GM21360 (cell line): ENCODE measurements around the gene ARHGAP25.

ENCODE experiments used
- ATAC-seq: cut with Tn5 transposase; IDR thresholded peaks from one replicate; pipeline ENCODE4 v1.9.1; 2021; ENCODE audit warnings: mild to moderate bottlenecking, moderate library complexity; ENCODE audit not compliant: unreplicated experiment

ARHGAP25 gene

GRCh38 chr2:68827666-68828065 is 93.1 kb downstream of the ARHGAP25 start:
- no peak for ATAC-seq

DNA sequence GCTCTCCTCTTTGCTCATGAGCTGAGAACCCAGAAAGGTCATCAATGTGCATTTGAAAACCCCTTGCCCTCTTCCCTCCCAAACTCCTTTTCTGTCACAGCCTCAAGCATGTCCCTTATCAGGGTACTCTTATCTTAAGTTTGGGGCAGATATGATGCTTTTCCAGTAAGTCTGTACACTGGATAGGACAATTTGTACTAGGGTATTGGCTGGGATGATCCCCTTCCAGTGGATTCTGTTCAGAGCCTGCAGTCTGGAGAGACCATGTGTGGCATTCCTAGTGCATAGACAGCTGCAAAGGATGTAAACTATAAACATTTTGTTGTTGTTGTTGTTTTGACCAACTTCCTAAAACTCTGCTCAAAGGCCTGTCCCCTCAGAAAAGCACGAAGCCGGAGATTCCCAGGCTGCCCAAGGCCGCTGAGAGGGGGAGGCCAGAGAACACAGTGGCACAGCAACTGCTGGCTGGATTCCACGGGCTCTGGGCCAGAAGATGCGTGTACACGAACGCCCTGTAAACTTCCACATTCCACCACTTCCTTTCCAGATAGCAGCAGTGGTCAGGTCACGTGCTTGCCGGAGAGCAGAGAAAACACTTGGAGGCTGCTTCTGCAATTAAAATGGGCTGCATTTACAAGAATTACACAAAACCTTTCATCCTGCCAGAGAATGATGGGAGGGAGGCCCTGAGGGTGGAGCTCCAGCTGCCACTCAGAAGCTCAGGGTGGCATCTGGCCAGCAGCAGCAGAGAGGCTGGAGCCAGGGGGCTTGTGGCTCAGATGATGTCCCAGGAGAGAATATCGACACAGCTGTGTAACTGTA is 94.5 kb downstream of the ARHGAP25 start:
- ATAC-seq, result no peak

- no peak for ATAC-seq
These were observed 95.1 kb downstream of the ARHGAP25 start for GRCh38 chr2:68829749-68830148.

DNA sequence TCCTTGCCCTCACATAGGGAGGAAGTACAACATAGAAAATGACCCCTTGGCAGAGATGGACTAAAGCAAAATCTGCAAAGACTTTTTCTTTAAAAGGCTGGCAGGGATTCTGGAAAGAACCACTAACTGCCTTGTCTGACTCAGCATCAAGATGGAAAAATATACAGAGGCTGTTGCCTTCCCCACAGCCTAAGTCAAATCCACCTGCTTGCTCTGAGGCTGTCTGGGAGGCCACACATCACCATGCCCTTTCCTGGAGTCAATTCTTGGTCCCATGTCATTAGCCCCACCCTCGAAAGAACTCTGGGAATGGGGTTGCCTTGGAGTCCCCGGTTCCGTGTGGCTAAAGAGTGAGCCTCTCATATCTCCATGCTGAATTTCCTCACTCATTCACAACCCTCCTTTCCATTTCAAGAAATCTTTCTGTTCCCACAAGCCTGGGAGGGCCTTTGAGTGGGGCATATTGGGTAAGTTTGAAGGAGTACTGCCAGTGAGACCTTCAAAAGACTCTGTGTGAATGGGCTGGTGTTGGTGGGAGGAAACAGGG is 97.1 kb downstream of the ARHGAP25 start:
- ATAC-seq, result no peak

DNA sequence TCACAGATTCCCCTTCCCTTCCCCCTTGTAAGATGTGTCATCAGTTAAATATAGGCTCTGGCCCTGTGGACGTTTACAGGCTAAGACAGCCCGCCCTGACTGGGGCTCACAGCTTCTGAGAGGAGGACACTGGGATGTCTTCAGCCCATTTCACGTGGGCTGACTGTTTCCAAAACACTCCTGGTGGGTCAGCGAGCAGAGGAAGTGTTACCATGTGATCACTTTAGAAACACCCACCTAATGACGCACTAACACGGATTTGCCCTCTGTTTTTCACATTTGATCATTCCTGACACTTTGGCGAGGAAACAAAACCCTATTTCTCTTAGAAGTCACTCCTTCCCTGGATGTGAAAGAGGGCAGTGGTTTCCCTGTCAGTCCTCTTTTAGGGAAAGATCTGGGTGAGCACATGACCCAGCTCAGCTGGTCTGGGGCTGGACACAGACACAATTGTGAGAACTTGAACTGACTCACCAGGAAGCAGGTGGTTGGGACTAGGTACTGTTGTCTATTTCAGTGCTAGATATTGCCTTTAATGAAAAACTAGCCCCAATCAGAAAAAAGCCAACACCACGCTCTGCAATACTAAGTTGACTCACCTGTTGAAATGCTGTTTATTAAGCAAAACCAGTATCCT is 97.7 kb downstream of the ARHGAP25 start:
- peak; percentile 62 for ATAC-seq

GRCh38 chr2:68833162-68833561 is 98.6 kb downstream of the ARHGAP25 start:
- ATAC-seq, result no peak

DNA sequence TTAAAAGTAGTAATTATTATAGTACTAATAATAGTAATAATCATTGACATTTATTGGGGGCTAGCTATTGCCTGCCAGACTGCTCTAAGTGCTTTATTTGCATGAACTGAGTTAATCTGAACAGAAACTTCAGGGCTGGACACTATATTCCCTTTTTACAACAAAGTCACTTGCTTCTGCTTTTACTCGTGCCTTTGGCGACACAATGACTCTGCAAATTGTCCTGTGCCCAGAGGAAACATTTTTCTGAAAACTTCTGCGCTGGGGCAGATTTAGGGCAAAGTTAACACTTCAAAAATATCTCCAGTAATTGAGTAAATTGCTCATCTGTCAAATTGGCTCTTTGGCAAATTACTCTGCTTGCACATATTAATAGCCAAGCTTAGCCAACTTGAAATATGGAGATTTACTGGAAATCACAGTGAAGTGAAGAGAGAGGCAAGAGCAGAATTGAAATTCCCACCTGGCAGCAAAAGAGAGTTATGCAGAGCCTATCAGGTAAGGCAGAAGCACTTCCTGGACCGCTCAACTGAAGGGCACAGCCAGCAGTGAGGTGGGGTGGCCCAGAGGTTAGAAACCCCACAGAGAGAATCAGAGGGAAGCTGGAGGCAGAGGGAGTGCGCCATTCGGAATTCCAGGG is 100.2 kb downstream of the ARHGAP25 start:
- no peak for ATAC-seq

- no peak for ATAC-seq
These were observed 101.0 kb downstream of the ARHGAP25 start for GRCh38 chr2:68835621-68836020.

DNA sequence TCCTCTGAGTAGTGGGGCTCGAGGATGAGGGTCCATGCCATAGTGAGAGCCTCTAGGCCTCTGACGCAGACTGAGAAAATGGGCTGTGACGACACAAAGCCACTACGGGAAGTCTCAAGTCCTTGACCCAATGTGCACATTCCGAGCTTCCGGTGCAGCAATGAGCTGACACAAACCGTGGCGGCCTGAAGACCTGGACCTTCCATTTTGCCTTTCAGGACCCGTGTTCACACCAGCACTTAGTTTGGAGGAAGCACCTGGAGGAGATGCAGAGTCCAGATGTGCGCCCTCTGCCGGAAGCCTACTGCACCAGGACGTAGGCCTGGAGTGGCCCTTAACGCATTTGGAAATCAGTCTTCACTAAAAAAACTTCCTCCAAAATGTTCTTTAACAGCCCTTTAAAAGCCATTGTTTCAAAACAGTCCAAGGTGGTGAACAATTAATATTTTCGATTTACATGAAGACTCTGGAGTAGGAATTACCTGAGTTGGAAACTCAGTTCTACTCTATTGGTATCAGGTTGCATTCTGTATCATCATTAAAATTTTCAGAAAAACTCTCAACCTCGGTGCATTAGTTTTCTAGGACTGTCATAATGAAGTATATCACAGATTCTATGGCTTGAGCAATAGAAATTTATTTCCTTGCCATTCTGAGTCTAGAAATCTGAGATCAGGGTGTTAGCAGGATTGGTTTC is 102.7 kb downstream of the ARHGAP25 start:
- ATAC-seq, result no peak

DNA sequence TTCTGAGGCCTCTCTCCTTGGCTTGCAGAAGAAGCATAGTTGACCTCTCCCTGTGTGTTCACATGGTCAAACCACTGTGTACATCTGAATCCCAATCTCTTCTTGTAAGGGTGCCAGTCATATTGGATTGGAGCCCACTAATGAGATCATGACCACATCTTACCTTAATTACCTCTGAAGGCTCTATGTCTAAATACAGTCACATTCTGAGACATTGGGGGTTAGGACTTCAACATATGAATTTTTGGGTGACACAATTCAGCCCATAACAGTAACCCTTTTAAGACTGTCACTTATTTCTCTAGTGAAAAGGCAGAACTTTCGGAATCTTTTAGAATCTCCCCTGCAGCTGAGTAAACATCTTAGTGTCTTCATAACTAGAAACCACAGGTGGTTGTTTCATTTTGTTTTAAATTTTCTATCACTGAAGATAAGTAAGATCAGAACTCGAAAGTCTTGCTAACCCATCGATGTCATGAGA is 103.3 kb downstream of the ARHGAP25 start:
- ATAC-seq, result peak; percentile 62

DNA sequence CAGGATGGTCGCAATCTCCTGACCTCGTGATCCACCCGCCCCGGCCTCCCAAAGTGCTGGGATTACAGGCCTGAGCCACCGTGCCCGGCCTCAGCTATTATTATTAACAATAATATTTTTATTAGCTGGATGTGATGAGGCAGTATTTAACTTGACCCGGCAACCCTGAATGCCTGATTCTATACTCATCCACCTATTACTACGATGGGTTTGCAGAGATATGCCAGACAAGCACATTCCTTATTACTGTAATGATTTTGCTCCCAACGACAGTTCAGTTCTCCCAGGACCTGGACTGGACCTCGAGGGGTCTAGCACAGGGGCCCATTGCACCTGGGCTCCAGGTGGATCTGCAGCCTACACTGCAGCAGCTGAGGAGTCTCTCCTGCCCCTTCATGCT is 104.0 kb downstream of the ARHGAP25 start:
- ATAC-seq, result no peak

DNA sequence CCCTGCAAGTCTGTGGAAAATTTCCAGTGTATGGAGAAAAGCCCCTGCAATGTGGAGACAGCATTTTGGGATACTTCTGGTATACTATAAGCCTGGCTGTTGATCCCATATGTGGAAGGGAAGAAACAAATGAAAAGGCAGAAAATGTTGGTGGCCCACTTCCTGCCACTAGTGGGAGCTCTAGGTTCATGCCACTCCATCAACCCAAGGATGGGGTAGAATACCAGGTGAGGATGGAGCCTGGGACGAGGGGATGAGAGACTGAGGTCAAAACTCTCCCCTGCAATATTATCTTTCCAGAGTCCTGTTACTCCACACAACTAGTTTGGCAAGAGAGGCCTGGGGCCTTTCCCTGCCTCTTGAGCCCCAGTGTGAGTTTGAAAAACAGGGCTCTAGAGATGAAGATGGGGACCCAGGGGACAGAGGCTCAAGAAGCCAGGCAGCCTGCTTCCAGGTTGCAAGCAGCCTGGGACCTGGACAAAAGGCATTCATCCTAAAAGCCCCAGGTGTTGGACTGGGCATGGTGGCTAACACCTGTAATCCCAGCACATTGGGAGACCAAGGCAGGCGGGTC is 104.7 kb downstream of the ARHGAP25 start:
- no peak for ATAC-seq

DNA sequence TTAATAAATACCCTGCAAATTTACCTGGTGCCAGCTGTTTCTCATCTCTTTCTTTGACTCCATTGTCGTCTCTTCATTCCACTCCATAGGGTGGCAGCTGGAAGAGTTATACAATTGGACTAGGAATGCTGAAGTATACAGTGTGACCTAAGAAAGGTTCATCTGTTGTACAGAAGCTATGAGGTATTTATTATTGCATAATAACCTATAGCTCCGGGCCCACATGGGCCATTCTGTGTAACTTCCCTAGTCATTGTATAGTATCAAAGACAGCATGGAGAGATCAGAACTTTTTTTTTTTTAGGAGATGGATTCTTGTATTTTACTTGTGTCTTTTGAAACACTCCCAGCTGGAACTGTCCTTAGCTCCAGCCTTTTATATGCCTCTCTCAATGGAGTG is 110.4 kb downstream of the ARHGAP25 start:
- ATAC-seq, result no peak

GRCh38 chr2:68846091-68846490 is 111.5 kb downstream of the ARHGAP25 start:
- no peak for ATAC-seq

GRCh38 chr2:68847751-68848150 is 113.1 kb downstream of the ARHGAP25 start:
- ATAC-seq, result no peak

GRCh38 chr2:68849579-68850030 is 115.0 kb downstream of the ARHGAP25 start:
- ATAC-seq, result no peak

- ATAC-seq, result no peak
These were observed 115.9 kb downstream of the ARHGAP25 start for GRCh38 chr2:68850524-68850923.

- ATAC-seq, result no peak
These were observed 118.4 kb downstream of the ARHGAP25 start for GRCh38 chr2:68853035-68853434.

GRCh38 chr2:68853915-68854314 is 119.3 kb downstream of the ARHGAP25 start:
- no peak for ATAC-seq

GRCh38 chr2:68854476-68854875 is 119.9 kb downstream of the ARHGAP25 start:
- ATAC-seq, result no peak
